A673 (cell line): ENCODE results near the gene DLGAP1. TPM values are rescaled to one million over a fixed set of nuclear protein-coding genes. Genes with fewer than 3 reads are reported as not detected.

Source experiments
- BruUV-seq: library from RNA; stranded (reverse); fragments of 400-500 nt; replicated peaks from 2 replicates; lab custom pipeline; 2021; lab: Mats Ljungman, UMichigan
- CTCF ChIA-PET: fragments of 300-600 bp; sonication (Branson Sonifier 250); formaldehyde crosslinking; loops from one replicate; lab custom pipeline; 2022; ENCODE audit warnings: antibody characterized with exemption; lab: Charles Lee
- POLR2A ChIA-PET: fragments of 300-600 bp; sonication (Branson Sonifier 250); formaldehyde crosslinking; loops from one replicate; lab custom pipeline; 2022; ENCODE audit warnings: antibody characterized with exemption; ENCODE audit not compliant: low non-redundant PET; lab: Charles Lee
- DNase-seq: peaks from one replicate; pipeline ENCODE4 v3.0.0-alpha.2; 2015; ENCODE audit warnings: low spot score
- H3K27ac ChIP-seq: fragments of 200-600 bp; sonication (generic); 2 replicates; pipeline ENCODE4 v1.5.1; 2016; ENCODE audit warnings: mixed run types, low read depth, mild to moderate bottlenecking, mixed read lengths, antibody characterized with exemption, low read length; ENCODE audit not compliant: poor library complexity, severe bottlenecking
- H3K27me3 ChIP-seq: fragments of 200-600 bp; sonication (generic); replicated peaks from 2 replicates; pipeline ENCODE4 v1.6.1; 2017; ENCODE audit warnings: mixed run types, low read depth, mild to moderate bottlenecking, mixed read lengths, antibody characterized with exemption, low read length; ENCODE audit not compliant: insufficient read depth, poor library complexity
- H3K36me3 ChIP-seq: fragments of 200-600 bp; sonication (generic); 2 replicates; pipeline ENCODE4 v1.6.1; 2016; ENCODE audit warnings: mixed run types, mild to moderate bottlenecking, mixed read lengths, antibody characterized with exemption, low read length; ENCODE audit not compliant: insufficient read depth, poor library complexity, severe bottlenecking
- H3K4me1 ChIP-seq: fragments of 200-600 bp; sonication (generic); 2 replicates; pipeline ENCODE4 v1.6.1; 2017; ENCODE audit warnings: mixed run types, mild to moderate bottlenecking, mixed read lengths, antibody characterized with exemption, low read length; ENCODE audit not compliant: insufficient read depth, poor library complexity, severe bottlenecking
- H3K4me3 ChIP-seq: fragments of 200-600 bp; sonication (generic); 2 replicates; pipeline ENCODE4 v1.5.1; 2016; ENCODE audit warnings: low read depth, mixed run types, mild to moderate bottlenecking, mixed read lengths, low read length; ENCODE audit not compliant: poor library complexity, severe bottlenecking
- H3K9me3 ChIP-seq: fragments of 200-600 bp; sonication (generic); 2 replicates; pipeline ENCODE4 v1.6.1; 2016; ENCODE audit warnings: mixed run types, low read depth, mild to moderate bottlenecking, mixed read lengths, antibody characterized with exemption, low read length; ENCODE audit not compliant: poor library complexity, severe bottlenecking
- EZH2 ChIP-seq: fragments of 200-600 bp; sonication (generic); IDR thresholded peaks from 2 replicates; pipeline ENCODE4 v1.6.1; 2017; ENCODE audit warnings: borderline replicate concordance, low read depth, mild to moderate bottlenecking, mixed read lengths, antibody characterized with exemption, low read length; ENCODE audit not compliant: poor library complexity, severe bottlenecking
- intact Hi-C: fragments of 100-400 bp; cut with micrococcal nuclease; formaldehyde crosslinking; loops from one replicate; pipeline ENCODE4 v1.10.0; 2022; ENCODE audit not compliant: unreplicated experiment
- total RNA-seq: library from RNA; stranded (reverse); gene quantifications from 2 replicates; pipeline ENCODE4 v1.2.3, GENCODE V29; 2021
- TF ChIP-seq, protein P1 (sequence below): fragments of 300-800, 200-600 bp; sonication (generic); conservative IDR thresholded peaks from 2 replicates; pipeline ENCODE4 v1.5.1; 2017; ENCODE audit warnings: low read depth, mild to moderate bottlenecking, antibody characterized with exemption, low read length, moderate library complexity, mixed read lengths

The DLGAP1 gene
- total RNA-seq, 1 experiment from 2014 or later, result 135 TPM

DNA sequence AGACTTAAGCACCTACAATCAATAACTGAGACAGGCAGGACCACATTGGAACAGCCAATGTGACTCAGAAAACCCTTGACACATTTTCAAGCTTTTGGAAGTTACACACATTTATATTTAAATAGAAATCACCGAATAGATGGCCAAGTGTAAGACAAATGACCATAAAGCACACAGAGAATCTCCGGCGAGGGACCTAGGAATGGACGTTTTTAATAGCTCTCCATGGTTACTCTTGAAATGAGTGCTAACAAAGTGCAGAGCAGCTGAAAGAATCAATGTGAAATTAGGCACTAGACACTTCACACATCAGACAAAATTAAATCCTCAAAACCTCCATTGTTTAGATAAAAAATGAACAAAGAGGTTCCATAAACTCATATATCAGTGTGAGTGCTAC is 376.9 kb downstream of the DLGAP1 start:
- no peaks in the 10 kb centered on the region for H3K4me1 ChIP-seq
- no peaks in the 10 kb centered on the region for H3K9me3 ChIP-seq
- H3K27ac ChIP-seq, result no peak overlapping the region
- H3K36me3 ChIP-seq, result no peaks in the 10 kb centered on the region
- ChIA-PET CTCF (no interaction called here), POLR2A (no interaction called here)
- no TSS peak for BruUV-seq
- intact Hi-C loops, result no loop called here
- H3K27me3 ChIP-seq, result no peaks in the 10 kb centered on the region
- no peak for DNase-seq
- no peak for TF ChIP-seq EZH2
- TF ChIP-seq, protein P1, sequence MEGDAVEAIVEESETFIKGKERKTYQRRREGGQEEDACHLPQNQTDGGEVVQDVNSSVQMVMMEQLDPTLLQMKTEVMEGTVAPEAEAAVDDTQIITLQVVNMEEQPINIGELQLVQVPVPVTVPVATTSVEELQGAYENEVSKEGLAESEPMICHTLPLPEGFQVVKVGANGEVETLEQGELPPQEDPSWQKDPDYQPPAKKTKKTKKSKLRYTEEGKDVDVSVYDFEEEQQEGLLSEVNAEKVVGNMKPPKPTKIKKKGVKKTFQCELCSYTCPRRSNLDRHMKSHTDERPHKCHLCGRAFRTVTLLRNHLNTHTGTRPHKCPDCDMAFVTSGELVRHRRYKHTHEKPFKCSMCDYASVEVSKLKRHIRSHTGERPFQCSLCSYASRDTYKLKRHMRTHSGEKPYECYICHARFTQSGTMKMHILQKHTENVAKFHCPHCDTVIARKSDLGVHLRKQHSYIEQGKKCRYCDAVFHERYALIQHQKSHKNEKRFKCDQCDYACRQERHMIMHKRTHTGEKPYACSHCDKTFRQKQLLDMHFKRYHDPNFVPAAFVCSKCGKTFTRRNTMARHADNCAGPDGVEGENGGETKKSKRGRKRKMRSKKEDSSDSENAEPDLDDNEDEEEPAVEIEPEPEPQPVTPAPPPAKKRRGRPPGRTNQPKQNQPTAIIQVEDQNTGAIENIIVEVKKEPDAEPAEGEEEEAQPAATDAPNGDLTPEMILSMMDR, result no peak
- H3K4me3 ChIP-seq, result no peak overlapping the region

DNA sequence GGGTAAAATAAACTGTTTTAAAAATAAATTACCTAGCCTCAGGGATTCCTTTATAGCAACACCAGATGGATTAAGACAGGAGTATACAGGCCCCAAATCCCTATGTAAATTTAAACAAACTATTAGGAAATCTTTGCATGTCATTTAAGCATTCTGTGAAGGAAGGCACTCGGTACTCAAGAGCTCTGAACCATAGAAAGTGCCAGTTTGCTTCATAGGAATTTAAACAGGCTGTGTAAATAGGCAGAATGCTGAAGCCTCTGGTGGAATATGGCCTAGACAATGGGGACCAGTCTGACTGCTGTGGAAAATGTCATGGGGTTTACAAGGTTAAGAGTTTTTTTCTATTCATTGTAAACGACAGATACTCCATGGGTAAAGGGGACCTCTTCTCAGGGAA is 377.4 kb downstream of the DLGAP1 start:
- no peak for TF ChIP-seq EZH2
- TF ChIP-seq, protein P1, result no peak
- no TSS peak for BruUV-seq
- no peak for DNase-seq
- intact Hi-C loops, result no loop called here
- ChIA-PET CTCF (no interaction called here), POLR2A (no interaction called here)
- Histone ChIP-seq H3K27ac (no peak overlapping the region), H3K4me1 (no peaks in the 10 kb centered on the region), H3K36me3 (no peaks in the 10 kb centered on the region), H3K9me3 (no peaks in the 10 kb centered on the region), H3K27me3 (no peaks in the 10 kb centered on the region), H3K4me3 (no peak overlapping the region)

DNA sequence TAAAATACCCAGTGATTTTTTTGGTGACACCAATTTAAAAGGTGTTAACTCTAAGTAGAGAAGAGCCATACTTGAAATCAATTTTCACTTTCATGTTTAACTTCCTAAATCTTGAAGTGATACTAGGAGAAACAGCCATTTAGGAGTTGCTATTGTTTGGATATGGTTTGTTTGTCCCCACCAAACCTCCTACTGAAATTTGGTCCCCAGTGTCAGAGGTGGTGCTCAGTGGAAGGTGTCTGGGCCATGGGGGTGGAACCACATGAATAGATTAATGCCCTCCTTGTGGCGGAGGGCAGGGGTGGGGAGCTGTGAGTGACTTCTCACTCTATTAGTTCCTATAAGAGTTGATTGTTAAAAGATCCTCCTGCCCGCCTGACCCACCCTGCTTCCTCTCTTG is 377.9 kb downstream of the DLGAP1 start:
- Histone ChIP-seq H3K27ac (no peak overlapping the region), H3K9me3 (no peaks in the 10 kb centered on the region), H3K36me3 (no peaks in the 10 kb centered on the region), H3K4me3 (no peak overlapping the region), H3K27me3 (no peaks in the 10 kb centered on the region), H3K4me1 (no peaks in the 10 kb centered on the region)
- TF ChIP-seq EZH2, result no peak
- TF ChIP-seq, protein P1, result no peak
- ChIA-PET CTCF (no interaction called here), POLR2A (no interaction called here)
- intact Hi-C loops, result no loop called here
- no TSS peak for BruUV-seq
- no peak for DNase-seq
